GM21447 (cell line): ENCODE data around the gene ARHGAP26.

ENCODE experiments used
- ATAC-seq: cut with Tn5 transposase; IDR thresholded peaks from one replicate; pipeline ENCODE4 v1.9.1; 2021; ENCODE audit not compliant: unreplicated experiment

ARHGAP26 gene

GRCh38 chr5:142845954-142846398, 75.8 kb downstream of the ARHGAP26 start:
- ATAC-seq: peak; percentile 68

DNA sequence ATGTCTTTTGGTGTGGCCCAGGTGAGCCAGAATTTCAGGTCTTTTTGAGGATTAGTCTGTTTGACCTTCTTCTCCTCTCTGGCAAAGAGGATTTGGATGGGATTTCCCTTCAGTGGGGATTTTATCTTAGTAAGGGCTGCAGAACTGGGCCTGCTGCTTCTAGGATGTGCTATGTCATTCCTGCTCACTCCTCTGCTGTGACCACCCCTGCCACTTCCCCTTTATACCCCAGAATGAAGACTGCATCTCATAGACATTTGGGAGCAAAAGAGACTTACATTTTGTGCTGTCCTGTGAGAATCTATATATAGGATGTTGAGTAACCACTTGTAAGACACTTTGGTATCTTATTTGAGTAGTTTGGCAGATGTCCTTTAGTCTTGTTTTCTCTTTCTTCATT, 76.2 kb downstream of the ARHGAP26 start:
- ATAC-seq: no peak

GRCh38 chr5:142847898-142848790, 78.0 kb downstream of the ARHGAP26 start:
- ATAC-seq: no peak

DNA sequence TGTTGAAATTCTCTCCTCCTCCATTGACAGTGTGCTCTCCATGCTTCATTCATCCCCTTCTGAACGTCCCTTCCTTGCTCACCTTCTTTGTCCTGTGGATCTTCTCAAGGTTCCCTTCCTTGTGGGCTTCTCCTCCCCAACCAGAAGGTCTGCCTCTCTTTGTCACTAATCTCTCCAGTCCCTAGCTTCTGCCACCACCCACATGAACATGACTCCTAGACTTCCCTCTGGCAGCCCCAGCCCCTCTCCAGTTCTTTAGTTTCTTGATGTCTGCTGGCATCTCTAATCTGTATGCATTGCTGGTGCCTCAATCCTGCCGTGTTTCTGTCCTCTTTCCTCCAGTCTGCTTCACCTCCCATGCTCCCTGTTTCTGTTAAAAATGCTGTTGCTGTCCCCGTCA, 79.3 kb downstream of the ARHGAP26 start:
- ATAC-seq: no peak

GRCh38 chr5:142849880-142850279, 79.7 kb downstream of the ARHGAP26 start:
- no peak for ATAC-seq

DNA sequence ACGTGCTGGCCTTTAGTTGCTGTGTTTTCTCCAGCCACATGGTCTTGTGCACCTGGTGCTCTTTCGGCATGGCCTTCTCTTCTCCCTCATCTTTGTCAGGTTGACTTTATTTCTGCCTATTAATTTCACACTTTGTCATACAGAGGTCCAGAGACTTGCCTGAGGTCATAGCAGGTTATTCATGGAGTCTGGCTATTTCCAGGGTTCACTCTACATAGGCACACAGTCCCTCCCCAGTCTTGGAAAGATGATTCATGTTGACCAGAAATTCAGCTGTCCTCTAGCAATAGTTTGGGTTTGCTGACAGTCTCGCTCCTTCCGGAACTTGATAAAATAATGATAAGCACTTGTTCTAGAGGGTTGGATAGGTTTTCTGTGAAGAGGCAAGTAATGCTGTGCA, 81.6 kb downstream of the ARHGAP26 start:
- no peak for ATAC-seq

DNA sequence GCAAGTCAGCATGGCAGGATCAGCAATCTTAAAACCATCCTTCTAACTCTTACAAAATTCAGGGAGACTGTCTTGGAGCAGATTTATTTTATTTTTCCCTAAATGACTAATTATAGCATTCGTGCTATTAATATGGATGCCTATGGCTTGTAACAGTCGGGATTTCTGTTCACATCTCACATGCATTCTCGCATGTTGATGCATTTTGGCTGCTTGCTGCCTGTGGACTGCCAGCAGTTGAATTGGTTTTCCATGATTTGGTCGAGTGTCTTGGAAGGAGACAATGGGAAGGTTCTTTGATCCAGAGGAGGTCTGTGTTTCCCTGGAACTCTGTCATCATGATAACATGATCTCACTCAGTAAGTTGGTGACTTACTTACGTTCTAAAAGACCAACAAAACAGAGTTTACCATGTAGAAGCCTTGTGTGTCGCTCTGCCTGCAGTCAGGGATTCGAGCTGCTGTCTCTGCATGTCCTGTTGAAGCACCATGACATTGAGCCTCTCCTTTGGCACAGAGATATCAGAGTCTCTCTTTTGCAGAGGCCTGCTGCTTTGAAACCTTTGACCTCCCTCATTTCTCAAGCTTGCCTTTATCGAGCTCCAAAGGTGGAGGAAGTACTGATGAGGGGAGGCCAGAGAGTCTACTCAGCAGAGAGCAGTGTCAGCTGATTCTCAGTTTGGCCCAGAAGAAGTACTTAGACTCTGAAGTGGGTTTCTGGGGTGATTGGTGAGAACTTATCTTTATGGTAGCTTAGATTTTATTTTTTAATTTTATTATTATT, 82.4 kb downstream of the ARHGAP26 start:
- ATAC-seq: no peak

DNA sequence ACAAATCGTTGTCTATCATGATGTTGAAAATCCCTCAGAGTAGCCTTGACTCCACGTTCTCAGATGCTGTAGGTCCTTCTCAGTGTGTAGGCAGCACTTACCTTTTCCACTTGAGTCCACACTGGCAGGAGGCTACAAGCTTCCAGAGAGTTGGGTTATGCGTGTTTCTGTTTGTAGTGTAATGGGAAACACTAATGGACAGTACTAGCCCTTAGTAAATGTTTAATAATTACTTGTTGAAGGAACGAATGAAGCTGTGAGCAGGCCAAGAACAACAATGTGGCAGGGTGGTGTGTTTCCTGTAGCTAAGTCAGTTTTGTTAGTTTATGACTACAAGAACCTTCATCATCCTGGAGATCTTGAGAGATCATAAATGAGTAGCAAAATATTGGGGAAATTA, 83.5 kb downstream of the ARHGAP26 start:
- no peak for ATAC-seq

- ATAC-seq: no peak
Observed at GRCh38 chr5:142856269-142856782, 86.1 kb downstream of the ARHGAP26 start.

GRCh38 chr5:142857405-142857804, 87.2 kb downstream of the ARHGAP26 start:
- ATAC-seq: no peak

DNA sequence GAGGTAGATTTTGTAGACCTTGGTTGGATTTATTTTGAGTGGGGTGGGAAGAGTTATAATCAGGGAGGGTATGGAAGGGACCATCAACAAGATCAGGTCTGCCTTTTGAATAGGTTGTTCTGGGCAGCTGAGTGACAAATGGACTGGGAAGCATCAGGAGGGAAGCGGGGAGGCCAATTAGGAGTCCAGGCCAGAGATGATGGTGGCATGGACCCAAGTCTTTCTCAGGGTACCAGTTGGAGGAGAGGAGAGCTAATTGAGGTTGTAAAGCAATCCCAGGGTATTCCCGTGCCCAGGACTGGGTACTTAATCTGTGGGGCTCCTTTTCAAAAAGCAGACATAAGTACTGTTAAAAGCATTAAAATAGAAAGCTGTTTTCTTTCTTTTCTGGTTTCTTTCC, 88.9 kb downstream of the ARHGAP26 start:
- no peak for ATAC-seq

- ATAC-seq: no peak
Observed at GRCh38 chr5:142860270-142860669, 90.1 kb downstream of the ARHGAP26 start.

- no peak for ATAC-seq
Observed at GRCh38 chr5:142861011-142861410, 90.8 kb downstream of the ARHGAP26 start.

DNA sequence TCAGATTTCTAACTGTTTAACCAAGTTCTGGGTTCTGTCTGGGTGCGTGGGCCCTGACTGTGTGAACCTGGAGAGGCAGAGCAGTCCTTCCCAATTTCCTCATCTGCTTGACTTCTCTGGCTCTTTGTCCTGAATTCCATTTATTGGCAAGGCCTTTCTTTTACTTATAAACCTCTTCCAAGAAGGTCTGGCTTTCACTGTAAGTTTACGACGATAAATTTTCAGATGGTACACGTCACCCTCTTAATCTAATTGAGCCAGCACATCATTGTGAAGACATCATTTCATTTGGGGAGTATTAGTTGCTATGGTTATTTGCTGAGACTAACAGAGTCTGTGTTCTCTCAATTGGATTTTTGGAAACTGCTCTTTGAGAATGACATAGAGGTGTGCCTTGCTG, 92.4 kb downstream of the ARHGAP26 start:
- ATAC-seq: no peak

DNA sequence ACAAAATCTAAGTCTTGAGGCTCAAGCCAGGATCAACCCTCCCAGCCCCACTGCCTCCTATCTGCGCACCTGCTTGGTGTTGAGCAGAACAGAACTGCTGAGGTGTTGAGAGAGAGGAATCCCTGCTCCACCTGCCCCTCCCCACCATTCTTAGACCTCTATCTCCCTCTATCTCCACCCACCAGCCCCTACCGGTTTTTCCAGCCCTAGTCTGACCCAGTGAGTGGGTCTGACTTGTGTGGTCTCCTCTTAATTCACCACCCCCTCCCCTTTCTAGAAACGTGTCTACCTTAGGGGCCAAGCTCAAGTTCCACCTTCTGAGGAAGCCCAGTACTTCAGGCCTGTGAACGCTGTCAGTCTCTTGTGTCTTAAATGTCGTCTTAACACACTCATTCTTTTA, 93.7 kb downstream of the ARHGAP26 start:
- no peak for ATAC-seq

DNA sequence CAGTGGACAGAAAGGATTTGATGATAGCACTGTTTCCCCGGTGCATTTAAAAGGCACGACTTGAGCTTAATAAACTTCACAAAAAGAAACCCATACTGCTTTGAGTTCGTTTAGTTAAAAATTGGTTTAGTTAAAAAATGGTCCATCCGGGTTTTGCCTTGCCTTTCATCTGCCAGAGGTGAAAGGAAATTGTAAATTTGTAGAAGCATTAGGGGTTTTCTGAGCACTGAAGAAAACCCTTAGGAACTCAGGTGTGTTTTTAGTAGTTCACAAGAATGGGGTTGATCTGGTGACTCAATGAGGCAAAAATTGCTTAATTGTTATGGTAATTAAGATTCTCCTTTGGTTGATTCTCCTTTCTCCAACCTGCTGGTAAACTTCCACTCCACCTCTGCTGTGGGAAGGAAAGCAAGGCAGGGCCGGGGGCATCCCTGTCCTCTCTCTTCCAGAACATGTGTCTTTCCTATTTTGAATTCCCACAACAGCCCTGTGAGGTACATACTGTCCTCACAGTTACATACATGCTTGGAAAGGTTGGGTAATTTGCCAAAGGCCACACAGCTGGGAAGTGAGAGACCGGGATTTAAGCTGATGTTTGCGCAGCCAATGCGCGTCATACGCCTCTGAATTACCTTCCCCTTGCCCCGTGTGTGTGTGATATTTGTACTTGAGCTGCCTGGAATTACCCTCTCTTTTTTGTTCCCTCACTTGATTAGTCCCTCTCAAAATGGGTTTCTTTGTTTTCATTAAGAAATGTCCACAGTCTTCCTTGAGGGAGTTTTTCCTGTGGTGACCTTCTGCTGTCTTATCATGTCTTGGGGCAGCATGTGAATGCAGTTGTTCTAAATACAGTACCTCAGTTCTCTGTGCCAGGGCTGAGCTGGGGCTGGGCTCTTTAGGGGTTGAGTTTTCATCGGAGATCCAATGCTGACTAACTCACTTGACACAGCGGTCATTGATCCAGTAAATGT, 94.4 kb downstream of the ARHGAP26 start:
- ATAC-seq: no peak

DNA sequence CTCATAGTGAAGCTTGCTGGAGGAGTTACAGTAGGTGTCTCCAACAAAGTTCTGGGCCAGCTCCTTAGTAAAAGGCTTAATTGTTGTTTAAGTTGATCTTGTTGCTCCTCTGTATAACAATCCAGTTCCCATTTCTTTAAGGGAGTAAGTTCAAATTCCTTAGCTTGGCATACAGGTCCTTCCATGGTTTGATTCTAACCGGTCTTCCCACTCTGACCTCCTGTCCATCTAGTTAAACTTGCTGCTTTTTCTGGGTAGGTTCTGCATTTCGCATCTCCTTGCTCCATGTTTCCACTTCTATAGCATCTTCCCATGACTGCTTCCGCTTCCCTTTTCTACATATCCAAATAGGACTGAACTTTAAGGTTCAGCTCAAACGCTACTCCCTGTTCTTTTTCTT, 95.5 kb downstream of the ARHGAP26 start:
- no peak for ATAC-seq

DNA sequence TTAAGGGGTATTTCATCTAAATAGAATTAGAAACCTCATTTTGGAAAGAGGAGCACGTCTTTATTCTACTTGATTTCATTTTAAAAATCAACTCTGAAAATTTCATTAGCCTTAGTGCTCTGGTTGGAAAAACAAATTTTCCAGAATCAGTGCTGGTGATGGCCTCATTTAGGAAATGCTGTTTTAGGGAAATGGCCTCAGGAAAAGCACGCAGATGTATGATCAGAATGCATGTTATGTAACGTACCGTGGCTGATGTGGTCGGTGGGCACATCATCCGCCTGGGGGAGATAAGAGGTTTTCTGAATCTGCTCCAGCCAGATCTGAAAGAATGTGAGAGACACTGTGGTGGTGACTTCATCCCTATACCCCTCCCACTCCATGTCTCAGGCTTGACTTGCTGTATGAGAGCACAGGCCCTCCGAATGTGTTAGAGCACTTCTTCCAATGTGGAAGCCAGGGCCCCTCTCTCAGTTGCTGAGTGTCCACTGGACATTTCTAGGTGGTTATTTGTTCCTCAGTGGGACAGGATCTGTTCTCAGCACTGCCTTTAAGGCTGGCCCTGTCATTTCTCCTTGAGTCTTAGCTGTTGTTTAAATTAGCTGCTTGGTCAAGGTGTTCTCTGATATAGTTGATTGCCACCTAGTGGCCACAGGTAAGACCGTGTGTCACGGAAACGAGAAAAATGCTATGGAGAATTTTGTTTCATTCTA, 96.5 kb downstream of the ARHGAP26 start:
- ATAC-seq: peak; percentile 75

DNA sequence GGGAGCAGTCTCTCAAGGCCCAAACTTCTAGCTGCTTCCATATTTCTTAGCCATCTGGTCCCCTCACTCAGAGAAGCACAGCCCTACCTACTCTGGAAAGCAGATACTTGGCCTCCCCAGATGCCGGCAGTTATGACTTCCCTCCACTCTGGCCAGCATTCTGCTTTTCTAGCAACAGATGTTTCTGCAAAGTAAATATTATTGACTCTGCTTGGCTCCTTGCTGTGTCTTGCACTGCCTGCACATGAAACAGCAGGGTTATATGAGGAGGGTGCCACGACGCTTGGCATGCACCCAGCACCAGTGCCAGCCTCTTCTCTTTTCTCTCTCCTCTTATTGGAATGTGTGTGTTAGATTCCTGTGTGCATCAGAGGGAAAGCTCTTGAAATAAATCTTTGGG, 99.7 kb downstream of the ARHGAP26 start:
- ATAC-seq: no peak
